Stimulated activated memory B cell treated with anti-CD40 and anti-IgM and Interleukin-4, amounts not matched to agents 10 μg/mL and 1 μg/mL and 100 μg/mL, for 72 hours (primary cell): ENCODE measurements around the gene TMEM186.
"Not testable (repeated sequence)": the region's sequence is repeated elsewhere in the genome, so short reads cannot be mapped to it uniquely, and the experiment has no call there.

ENCODE experiments used
- ATAC-seq: fragments of 150-1000 bp; cut with Tn5 transposase; 2 replicates; pipeline ENCODE4 v1.10.0; 2021
- H3K27ac Mint-ChIP-seq: one replicate; pipeline ENCODE4 v1.8.0; 2022; ENCODE audit warnings: mild to moderate bottlenecking, mixed read lengths
- H3K27me3 Mint-ChIP-seq: one replicate; pipeline ENCODE4 v1.8.0; 2022; ENCODE audit warnings: mixed read lengths
- H3K36me3 Mint-ChIP-seq: one replicate; pipeline ENCODE4 v1.8.0; 2022; ENCODE audit warnings: mixed read lengths
- H3K4me1 Mint-ChIP-seq: one replicate; pipeline ENCODE4 v1.8.0; 2022; ENCODE audit warnings: mixed read lengths
- H3K4me3 Mint-ChIP-seq: one replicate; pipeline ENCODE4 v1.8.0; 2022; ENCODE audit warnings: mild to moderate bottlenecking, moderate library complexity, mixed read lengths
- H3K9me3 Mint-ChIP-seq: one replicate; pipeline ENCODE4 v1.8.0; 2022; ENCODE audit warnings: mixed read lengths

The TMEM186 gene, protein sequence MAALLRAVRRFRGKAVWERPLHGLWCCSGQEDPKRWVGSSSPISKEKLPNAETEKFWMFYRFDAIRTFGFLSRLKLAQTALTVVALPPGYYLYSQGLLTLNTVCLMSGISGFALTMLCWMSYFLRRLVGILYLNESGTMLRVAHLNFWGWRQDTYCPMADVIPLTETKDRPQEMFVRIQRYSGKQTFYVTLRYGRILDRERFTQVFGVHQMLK

DNA sequence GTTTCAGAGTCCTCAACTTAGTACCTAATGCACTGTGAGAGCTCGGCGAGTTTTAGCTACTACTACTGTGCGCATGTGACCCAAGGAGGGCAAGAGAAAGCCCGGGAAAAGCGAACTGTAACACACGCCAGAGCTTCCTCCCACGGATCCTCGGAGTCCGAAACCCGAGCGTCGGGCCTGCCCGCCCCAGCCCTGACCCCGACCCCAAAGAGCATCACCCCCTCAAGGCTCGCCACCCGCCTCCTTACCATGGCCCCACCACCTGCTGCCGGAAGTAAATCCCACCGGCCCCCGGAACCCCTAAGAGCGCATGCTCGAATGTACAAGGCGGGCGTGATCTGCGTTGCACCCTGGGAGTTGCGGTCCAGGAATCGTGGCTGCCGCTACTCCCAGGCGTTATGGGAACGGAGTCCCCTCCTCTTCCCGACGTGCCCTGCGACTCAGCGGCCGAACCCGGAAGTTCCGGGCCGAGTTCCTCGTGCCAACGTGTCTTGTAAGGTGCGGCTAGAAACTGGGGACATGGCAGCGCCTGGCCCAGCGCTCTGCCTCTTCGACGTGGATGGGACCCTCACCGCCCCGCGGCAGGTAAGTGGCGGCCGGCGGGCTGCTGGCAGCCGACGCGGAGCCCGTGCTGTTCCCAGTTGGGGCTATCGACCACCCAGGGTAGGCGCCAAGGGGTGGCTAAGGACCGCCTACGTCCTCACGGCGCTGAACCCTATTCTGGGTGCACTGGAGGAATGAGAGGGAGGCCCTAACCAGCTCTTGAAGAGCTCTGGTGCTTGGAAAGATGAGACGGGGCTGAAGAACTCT is at the start of gene TMEM186, which contains the start of gene PMM2:
TMEM186 (minus strand) TSS at position 276 of the 810 bp plus-strand sequence; CDS start at position 251, 25 bp downstream.
PMM2 (plus strand) TSS at position 476 of the 810 bp plus-strand sequence; CDS start at position 520, 44 bp downstream.
- H3K36me3 Mint-ChIP-seq: peaks cover 17% of the 10 kb centered on the region
- no peaks in the 10 kb centered on the region for H3K9me3 Mint-ChIP-seq
- peak; percentile 97 for ATAC-seq
- H3K4me3 Mint-ChIP-seq: peak within 1 kb of the TSS; percentile 94
- no peaks in the 10 kb centered on the region for H3K27me3 Mint-ChIP-seq
- peaks cover 38% of the 10 kb centered on the region for H3K4me1 Mint-ChIP-seq
- H3K27ac Mint-ChIP-seq: peak within 1 kb of the TSS; percentile 97

DNA sequence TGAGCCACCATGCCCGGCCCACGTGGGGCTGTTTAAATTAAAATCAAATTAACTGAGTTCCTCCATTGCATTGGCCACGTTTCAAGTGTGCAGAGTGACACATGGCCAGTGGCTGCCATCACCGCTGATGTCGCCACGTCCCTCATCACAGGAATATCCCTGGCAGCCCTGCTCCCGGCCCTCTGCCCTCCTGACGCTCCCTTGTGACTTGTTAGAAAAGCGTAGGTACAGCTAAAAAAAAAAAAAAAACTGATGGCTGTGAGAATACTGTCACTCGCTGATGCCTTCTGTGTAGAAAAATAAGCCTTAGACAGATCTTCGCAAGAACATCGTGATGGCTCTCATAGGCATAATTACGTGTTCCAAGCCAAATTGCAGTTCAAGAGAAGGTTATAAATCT is 49.7 kb upstream of the TMEM186 start:
- Mint-ChIP-seq H3K27me3 (no peaks in the 10 kb centered on the region), H3K36me3 (peaks cover 59% of the 10 kb centered on the region), H3K4me3 (no peak overlapping the region), H3K27ac (no peak overlapping the region), H3K9me3 (no peaks in the 10 kb centered on the region), H3K4me1 (peaks cover 37% of the 10 kb centered on the region)
- no peak for ATAC-seq

DNA sequence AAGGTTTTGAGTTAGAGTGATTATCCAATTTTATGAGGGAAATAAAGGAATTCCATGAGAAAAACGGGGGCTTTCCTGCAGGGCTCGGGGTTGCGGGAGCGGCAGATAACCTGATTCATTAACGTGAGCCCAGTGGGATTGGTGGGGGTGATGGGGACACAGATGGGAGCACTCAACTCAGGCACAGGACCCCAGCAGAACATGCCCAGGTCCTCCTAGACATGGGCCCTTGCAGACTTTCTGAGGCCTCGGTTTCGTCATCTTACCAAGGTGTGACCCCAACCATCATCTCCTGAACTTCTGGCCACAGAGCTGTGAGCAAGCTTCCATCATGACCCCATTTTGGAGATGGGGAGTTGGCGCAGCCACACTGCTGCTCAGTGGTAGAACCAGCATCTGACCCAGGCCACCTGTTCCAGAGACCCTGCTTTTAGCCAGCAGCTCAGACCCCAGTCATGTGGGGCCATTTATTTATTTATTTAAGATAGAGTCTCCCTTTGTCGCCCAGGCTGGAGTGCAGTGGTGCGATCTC is 49.0 kb upstream of the TMEM186 start:
- Mint-ChIP-seq H3K9me3 (no peaks in the 10 kb centered on the region), H3K27me3 (no peaks in the 10 kb centered on the region), H3K4me3 (no peak overlapping the region), H3K36me3 (peaks cover 60% of the 10 kb centered on the region), H3K4me1 (peaks cover 41% of the 10 kb centered on the region), H3K27ac (no peak overlapping the region)
- ATAC-seq: no peak

DNA sequence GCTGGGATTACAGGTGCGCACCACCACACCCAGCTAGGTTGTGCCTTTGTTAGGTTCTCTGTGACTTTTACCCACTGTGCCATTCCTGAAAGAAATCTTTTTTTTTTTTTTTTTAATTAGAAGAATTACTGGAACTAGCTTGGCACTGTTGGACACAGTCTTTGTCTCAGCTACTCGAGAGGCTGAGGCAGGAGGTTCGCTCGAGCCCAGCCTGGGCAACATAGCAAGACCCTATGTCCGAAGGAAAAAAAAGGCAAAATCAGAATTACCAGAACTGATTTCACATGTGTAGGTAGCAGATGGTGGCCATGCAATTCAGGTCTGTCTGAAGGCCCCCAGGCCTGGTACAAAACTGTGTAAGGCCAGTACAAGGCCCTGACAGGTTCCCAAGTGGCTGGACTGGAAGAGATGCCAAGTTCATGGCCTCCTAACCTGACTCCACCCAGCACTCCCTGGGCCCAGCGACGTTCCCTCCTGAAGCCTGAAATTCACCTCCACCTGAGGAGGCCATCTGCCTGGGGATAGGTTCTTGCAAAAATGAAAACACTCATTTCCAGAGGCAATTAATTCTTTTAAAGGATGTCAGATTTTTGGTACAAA is 48.4 kb upstream of the TMEM186 start:
- no peaks in the 10 kb centered on the region for H3K9me3 Mint-ChIP-seq
- peaks cover 39% of the 10 kb centered on the region for H3K4me1 Mint-ChIP-seq
- no peaks in the 10 kb centered on the region for H3K27me3 Mint-ChIP-seq
- peaks cover 56% of the 10 kb centered on the region for H3K36me3 Mint-ChIP-seq
- no peak overlapping the region for H3K4me3 Mint-ChIP-seq
- H3K27ac Mint-ChIP-seq: no peak overlapping the region
- no peak for ATAC-seq

DNA sequence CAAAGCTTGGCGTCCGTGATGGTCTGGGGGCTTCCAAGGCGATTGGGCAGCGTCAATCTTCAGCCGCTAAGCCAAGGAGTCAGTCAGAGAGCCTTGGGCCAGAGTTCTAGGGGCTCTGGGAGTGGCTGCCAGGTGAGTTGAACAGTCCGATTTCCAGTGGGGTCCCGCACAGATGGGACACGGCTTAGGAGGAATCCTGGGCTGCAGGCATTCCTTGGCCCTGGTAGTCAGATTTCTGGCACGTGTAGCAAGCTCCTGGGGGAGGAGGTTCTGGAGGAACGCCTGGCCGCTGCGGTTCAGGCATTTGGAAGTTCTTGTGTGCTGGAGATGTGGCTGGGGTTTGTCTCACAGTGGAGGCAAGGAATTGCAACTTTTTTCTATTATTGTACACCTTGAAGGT is 45.9 kb upstream of the TMEM186 start:
- Mint-ChIP-seq H3K27ac (peak overlapping the region; percentile 9), H3K4me1 (peaks cover 20% of the 10 kb centered on the region), H3K36me3 (peaks cover 37% of the 10 kb centered on the region)
- not testable (repeated sequence) for H3K9me3 Mint-ChIP-seq, H3K4me3 Mint-ChIP-seq, H3K27me3 Mint-ChIP-seq, ATAC-seq

DNA sequence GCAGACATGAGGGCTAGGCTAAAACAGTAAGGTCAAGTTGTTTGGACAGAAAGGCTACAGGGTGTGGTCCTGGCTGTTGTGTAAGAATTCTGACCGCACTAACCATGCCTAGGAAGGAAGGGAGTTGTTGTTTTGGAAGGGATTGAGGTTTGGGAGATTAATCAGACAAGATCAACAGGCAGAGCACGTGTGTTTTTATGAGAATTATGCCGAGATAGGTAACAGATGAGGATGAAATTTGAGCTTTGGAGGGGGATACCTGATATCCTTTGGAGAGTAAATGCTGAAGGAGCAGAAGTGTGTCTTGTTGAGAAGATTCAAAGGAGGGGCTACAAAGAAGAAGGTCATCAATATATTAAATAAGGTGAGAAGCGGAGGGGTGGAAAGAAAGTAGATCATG is 44.6 kb upstream of the TMEM186 start:
- H3K27ac Mint-ChIP-seq, H3K27me3 Mint-ChIP-seq, ATAC-seq, H3K4me3 Mint-ChIP-seq, H3K9me3 Mint-ChIP-seq: not testable (repeated sequence)
- H3K4me1 Mint-ChIP-seq: peaks cover 20% of the 10 kb centered on the region
- H3K36me3 Mint-ChIP-seq: peaks cover 37% of the 10 kb centered on the region

DNA sequence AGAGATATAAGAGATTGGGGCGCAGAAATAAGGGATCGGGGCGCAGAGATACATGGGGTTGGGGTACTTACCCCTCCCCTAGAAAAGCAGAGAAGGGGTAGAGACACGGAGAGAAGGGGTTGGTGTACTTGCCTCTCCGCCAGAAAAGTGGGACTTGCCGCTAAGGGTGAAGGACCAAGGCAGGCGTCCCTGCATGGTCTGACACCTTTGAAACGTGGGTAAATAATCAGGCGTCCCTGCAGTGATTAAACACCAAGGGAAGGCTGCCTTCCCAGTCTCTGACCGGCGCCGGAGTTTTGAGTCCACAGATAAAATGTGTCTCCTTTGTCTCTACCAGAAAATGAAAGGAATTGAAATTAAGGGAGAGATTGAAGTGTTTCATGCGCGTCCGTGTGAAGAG is 40.2 kb upstream of the TMEM186 start:
- H3K27me3 Mint-ChIP-seq, ATAC-seq, H3K27ac Mint-ChIP-seq, H3K4me3 Mint-ChIP-seq, H3K9me3 Mint-ChIP-seq: not testable (repeated sequence)
- Mint-ChIP-seq H3K36me3 (peaks cover 23% of the 10 kb centered on the region), H3K4me1 (peaks cover 13% of the 10 kb centered on the region)

DNA sequence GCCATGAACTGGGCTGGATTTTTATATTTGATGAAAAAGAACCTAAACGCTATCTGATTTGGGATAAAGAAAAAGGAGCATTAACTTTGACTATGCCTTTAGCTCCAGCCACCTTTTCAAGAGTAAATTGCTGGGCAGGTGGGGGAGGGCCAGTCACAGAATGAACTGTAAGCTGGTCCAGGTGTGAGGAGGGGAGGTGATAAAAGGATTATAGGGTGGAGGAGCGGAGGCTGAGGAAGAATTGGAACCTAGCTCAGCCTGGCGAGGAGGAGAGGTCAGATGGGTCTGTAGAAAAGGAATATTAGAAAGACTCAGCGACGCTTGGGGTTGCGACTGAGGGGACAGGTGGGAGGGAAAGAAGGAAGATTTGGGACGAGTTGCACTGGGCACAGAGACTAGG is 39.4 kb upstream of the TMEM186 start:
- H3K27ac Mint-ChIP-seq, H3K9me3 Mint-ChIP-seq, H3K4me3 Mint-ChIP-seq, ATAC-seq, H3K27me3 Mint-ChIP-seq: not testable (repeated sequence)
- H3K36me3 Mint-ChIP-seq: peaks cover 23% of the 10 kb centered on the region
- H3K4me1 Mint-ChIP-seq: peaks cover 13% of the 10 kb centered on the region

DNA sequence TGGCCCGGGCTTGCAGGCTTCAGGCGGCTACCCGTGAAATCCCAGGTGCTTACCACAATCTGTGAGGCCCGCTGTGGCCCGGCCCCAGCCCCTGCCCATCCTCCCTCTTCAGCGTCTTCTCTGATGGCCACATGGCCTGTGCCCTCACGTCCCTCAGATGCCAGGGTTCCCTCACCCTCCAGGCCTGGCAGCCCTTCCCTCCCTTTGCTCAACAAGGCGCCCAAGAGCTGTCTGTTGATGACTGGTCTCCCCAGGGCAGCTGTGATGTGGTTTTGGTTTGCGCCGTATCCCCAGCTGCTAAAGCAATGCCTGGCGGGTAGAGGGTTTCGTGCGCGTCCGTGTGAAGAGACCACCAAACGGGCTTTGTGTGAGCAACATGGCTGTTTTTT is 35.3 kb upstream of the TMEM186 start:
- Mint-ChIP-seq H3K36me3 (peaks cover 52% of the 10 kb centered on the region), H3K4me3 (no peak overlapping the region), H3K9me3 (no peaks in the 10 kb centered on the region), H3K27me3 (no peaks in the 10 kb centered on the region), H3K27ac (peak overlapping the region; percentile 42), H3K4me1 (peaks cover 31% of the 10 kb centered on the region)
- ATAC-seq: no peak

DNA sequence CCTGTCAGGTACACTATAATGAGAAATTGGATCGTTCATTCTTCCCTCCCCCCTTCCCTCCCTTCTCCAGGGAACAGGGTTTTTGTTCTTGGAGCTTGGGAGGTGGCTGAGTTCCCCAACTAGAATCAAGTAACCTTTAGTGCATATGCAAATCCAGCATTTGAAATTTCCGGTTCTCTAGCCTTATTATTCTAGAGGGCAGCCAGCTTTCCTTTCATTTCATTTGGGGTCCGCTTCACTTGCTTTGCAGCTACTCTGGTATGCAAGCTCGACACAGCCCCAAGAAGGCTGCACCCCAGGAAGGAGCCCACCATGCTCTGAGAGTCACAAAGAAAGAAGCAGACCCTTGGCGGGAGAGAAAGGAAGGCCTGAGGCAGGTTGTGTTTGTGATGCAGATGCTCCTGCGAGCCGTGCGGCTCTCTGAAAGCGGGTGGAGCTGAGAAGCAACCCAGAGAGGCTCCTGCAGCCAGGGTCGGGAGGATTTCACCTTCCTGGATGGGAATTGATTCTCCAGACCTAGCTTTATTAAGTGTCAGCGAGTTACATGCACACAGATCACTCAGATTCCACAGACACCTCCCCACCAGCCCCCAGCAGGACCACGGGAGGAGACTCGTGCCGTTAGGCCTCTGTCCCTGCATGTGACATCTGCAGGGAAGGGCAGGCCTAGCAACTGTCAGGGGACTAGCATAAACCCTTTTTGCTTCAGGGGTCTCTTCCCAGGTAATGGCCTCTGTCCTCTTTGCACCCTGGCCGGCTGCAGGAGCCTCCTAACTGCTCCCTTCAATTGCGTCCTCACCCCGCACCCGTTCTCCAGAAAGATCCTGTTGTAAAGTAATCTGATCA is 34.7 kb upstream of the TMEM186 start:
- H3K27me3 Mint-ChIP-seq: no peaks in the 10 kb centered on the region
- peak overlapping the region; percentile 14 for H3K4me3 Mint-ChIP-seq
- peak overlapping the region; percentile 42 for H3K27ac Mint-ChIP-seq
- no peak for ATAC-seq
- no peaks in the 10 kb centered on the region for H3K9me3 Mint-ChIP-seq
- H3K36me3 Mint-ChIP-seq: peaks cover 53% of the 10 kb centered on the region
- peaks cover 31% of the 10 kb centered on the region for H3K4me1 Mint-ChIP-seq

DNA sequence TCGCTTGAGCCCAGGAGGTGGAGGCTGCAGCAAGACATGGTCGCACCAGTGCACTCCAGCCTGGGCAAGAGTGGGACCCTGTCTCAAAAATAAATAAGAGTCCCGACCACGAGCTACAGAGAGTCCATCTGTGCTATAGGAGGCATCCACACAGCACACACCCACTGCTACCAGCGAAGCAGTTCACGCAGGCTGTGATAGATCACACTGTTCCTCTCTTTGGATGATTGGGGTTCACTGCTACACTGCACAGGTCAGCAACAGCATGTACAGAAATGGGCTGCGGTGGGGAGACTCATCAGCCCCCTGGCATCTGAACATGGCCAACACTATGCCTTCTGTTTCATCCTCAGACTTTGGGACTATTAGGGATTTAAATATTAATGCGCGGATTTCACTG is 34.0 kb upstream of the TMEM186 start:
- Mint-ChIP-seq H3K36me3 (peaks cover 59% of the 10 kb centered on the region), H3K9me3 (no peaks in the 10 kb centered on the region), H3K27me3 (no peaks in the 10 kb centered on the region), H3K27ac (peak overlapping the region; percentile 40), H3K4me3 (no peak overlapping the region), H3K4me1 (peaks cover 31% of the 10 kb centered on the region)
- no peak for ATAC-seq

DNA sequence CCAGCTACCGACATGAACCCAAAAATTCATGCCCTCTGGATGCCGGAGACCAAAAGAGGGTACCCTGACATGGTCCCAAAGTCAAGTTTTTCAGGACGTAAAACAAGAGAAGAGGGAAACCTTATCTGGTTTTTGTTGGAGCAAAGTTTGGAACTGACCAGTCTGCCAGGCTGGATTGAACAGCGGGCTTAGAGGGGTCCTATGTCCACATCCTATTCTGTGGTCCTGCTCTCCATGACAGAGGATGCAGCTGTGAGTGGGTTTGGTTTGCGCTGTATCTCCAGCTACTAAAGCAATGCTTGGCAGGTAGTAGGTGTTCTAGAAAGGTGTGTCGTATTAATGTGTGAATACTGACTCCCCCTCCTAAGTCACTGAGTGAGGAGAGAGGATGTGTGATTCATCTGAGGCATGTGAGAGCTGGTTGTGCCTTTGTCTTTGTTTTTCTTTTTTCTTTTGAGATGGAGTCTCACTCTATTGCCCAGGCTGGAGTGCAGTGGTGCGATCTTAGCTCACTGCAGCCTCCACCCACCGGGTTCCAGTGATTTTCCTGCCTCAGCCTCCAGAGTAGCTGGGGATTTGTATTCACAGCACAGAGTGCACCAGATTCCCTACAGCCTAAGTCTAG is 31.2 kb upstream of the TMEM186 start:
- H3K4me1 Mint-ChIP-seq: peaks cover 31% of the 10 kb centered on the region
- H3K4me3 Mint-ChIP-seq: no peak overlapping the region
- H3K27ac Mint-ChIP-seq: no peak overlapping the region
- peaks cover 54% of the 10 kb centered on the region for H3K36me3 Mint-ChIP-seq
- no peaks in the 10 kb centered on the region for H3K9me3 Mint-ChIP-seq
- ATAC-seq: no peak
- no peaks in the 10 kb centered on the region for H3K27me3 Mint-ChIP-seq

DNA sequence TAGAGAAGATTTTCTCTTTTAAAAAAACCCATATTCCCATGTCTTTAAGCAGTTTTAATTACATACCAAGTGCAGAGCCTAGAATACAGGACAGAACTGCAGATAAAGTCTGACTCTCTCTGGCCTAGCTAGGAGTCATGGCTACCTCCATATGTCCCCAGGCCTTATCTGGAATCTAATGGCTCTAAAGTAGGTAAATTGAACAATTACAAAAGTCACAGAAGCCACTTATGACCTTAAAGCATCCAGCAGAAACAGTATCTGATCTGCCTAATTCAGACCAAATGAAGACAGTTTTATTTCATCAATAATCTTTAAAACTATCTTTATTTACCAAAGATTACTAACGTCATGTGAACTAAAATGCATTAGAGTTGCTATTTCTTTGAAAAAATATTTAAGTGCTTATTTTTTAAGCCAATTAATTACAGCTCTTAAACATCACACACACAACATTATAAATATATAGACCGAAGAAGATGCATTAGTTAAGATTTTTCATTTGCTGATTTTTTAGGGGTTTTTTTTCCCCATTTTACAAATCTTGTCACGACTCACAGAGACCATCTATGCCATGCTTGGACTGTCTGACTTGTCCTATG is 28.9 kb upstream of the TMEM186 start:
- H3K27ac Mint-ChIP-seq: no peak overlapping the region
- H3K36me3 Mint-ChIP-seq: peaks cover 50% of the 10 kb centered on the region
- no peak for ATAC-seq
- no peaks in the 10 kb centered on the region for H3K27me3 Mint-ChIP-seq
- peaks cover 30% of the 10 kb centered on the region for H3K4me1 Mint-ChIP-seq
- H3K9me3 Mint-ChIP-seq: no peaks in the 10 kb centered on the region
- no peak overlapping the region for H3K4me3 Mint-ChIP-seq

DNA sequence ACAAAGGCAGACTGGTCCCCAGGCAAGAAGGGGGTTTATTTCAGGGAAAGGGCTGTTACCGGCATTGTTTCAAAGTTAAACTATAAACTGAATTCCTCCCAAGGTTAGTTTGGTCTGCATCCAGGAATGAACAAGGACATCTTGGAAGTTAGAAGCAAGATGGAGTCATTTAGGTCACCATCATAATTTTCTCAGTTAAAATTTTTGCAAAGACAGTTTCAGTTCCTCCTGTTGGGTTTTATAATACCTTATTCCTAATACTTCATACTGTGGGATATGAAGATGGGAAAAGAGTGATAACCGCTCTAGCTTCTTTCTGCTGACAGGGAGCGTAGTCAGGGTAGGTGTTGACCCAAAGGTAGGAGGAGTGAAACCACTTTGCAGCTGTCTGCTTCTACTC is 25.0 kb upstream of the TMEM186 start:
- peak overlapping the region; percentile 65 for H3K27ac Mint-ChIP-seq
- H3K36me3 Mint-ChIP-seq: peaks cover 55% of the 10 kb centered on the region
- H3K4me1 Mint-ChIP-seq: peaks cover 37% of the 10 kb centered on the region
- H3K27me3 Mint-ChIP-seq: no peaks in the 10 kb centered on the region
- no peaks in the 10 kb centered on the region for H3K9me3 Mint-ChIP-seq
- ATAC-seq: no peak
- no peak overlapping the region for H3K4me3 Mint-ChIP-seq
